HL-60 (cell line): ENCODE results near the gene FARSA.
A peak's percentile ranks its signal among the peaks of the same experiment; 100 is the strongest.

Experiments used
- DNase-seq, 2 experiments: peaks; one replicate each; pipeline ENCODE4 v3.0.0-alpha.2; 2010 to 2020; ENCODE audit warnings: low read depth in 1 of 2, low spot score in 1 of 2
- H3K27ac ChIP-seq: fragments of 250-450 bp; sonication (Bioruptor Pico); replicated peaks from 2 replicates; pipeline ENCODE4 v1.5.1; 2020; ENCODE audit warnings: mild to moderate bottlenecking, moderate library complexity
- H3K27me3 ChIP-seq: fragments of 250-450 bp; sonication (Bioruptor Pico); 2 replicates; pipeline ENCODE4 v1.5.1; 2021; ENCODE audit warnings: mild to moderate bottlenecking, moderate library complexity; ENCODE audit not compliant: insufficient read depth, poor library complexity, severe bottlenecking
- H3K4me3 ChIP-seq: replicated peaks from 2 replicates; pipeline ENCODE4 v1.5.1; 2011; ENCODE audit warnings: mild to moderate bottlenecking, control low read depth, low read length; ENCODE audit not compliant: insufficient read depth
- CTCF ChIP-seq: IDR thresholded peaks from one replicate; pipeline ENCODE4 v1.5.1; 2011; ENCODE audit warnings: low read length, control low read depth, inconsistent platforms; ENCODE audit not compliant: insufficient read depth
- GABPA ChIP-seq: IDR thresholded peaks from 2 replicates; pipeline ENCODE4 v1.6.1; 2012; ENCODE audit warnings: low read depth
- POLR2AphosphoS5 ChIP-seq: IDR thresholded peaks from 2 replicates; pipeline ENCODE4 v1.6.1; 2012; ENCODE audit warnings: low read depth
- REST ChIP-seq: IDR thresholded peaks from 2 replicates; pipeline ENCODE4 v1.6.1; 2012; ENCODE audit warnings: low read depth; ENCODE audit not compliant: insufficient replicate concordance
- SPI1 ChIP-seq: IDR thresholded peaks from 2 replicates; pipeline ENCODE4 v1.6.1; 2012; ENCODE audit warnings: low read depth, mild to moderate bottlenecking, borderline replicate concordance

FARSA gene

GRCh38 chr19:12937927-12938778 lies 4.6 kb upstream of the FARSA start, which contains the start of gene CALR:
TSS of gene CALR (plus strand) at chr19:12938609. CDS start at chr19:12938680, 71 bp downstream.
- Histone ChIP-seq H3K27me3 (no peaks in the 10 kb centered on the region), H3K27ac (peak within 1 kb of the TSS; percentile 97), H3K4me3 (peak within 1 kb of the TSS; percentile 78)
- peak; percentile 100 for DNase-seq
- TF ChIP-seq GABPA (no peak), POLR2AphosphoS5 (peak; percentile 94), REST (peak; percentile 17), SPI1 (no peak), CTCF (no peak)

- peak; percentile 34 for TF ChIP-seq REST
- peak; percentile 32; the same call in 1 of the 2 replicates for TF ChIP-seq SPI1
- TF ChIP-seq POLR2AphosphoS5: peak; percentile 99
- TF ChIP-seq GABPA: 0 out of 2 replicates have a peak, but pooled peaks have one; percentile 34
- no peak for TF ChIP-seq CTCF
- Histone ChIP-seq H3K27ac (peak overlapping the region; percentile 97), H3K27me3 (no peaks in the 10 kb centered on the region), H3K4me3 (peak overlapping the region; percentile 42)
- DNase-seq: peak; percentile 95 to 98
Measured at GRCh38 chr19:12937093-12937926, 3.8 kb upstream of the FARSA start.

GRCh38 chr19:12936582-12936981 lies 3.1 kb upstream of the FARSA start:
- peak; percentile 61 to 69 for DNase-seq
- H3K27ac ChIP-seq: peak overlapping the region; percentile 97
- no peaks in the 10 kb centered on the region for H3K27me3 ChIP-seq
- TF ChIP-seq POLR2AphosphoS5: peak; percentile 70
- no peak for TF ChIP-seq REST
- TF ChIP-seq CTCF: no peak
- TF ChIP-seq GABPA: no peak
- peak; percentile 55 for TF ChIP-seq SPI1
- H3K4me3 ChIP-seq: 0 out of 2 replicates have a peak overlapping the region, but pooled peaks have one; percentile 42
